ENCODE measurements around the gene KLHL29.

DNA sequence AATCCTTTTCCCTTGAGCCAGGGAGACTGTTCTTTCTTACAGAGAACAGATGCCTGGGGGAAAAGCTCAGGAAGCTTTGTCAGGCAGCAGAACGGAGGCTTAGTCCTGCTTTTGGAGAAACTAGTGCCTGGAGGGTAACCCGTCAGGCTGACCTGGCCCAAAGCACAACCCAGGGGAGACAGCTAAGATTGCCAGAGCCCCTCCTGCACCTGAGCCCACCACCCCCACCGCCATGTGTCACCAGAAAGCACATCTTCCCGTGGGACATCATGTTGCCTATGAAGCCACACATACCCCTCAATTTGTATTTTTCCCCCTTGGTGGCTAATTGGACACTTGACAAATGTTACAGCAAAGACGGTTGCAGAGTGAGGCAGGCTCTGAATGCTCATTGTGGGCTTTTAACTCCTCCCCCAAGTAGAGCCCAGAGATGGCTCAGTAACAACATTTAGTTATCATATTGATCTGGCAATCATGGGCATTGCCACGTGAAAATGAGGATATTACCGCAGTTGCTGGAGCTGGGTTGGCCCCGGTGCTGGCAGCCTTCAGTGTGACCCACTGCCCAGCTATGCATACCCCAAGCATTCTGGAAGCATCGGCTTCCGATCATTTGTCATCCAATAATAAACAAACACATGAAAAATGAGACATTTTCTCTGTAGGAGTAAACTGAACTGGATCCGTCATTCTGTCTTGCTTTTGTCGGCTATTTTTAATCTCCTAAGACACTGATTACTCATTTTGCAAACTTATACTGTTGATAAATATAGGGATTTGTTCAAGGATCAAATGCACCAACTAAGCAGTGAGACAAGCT lies 312.5 kb downstream of the KLHL29 start:
- TF ChIP-seq, protein P1, sequence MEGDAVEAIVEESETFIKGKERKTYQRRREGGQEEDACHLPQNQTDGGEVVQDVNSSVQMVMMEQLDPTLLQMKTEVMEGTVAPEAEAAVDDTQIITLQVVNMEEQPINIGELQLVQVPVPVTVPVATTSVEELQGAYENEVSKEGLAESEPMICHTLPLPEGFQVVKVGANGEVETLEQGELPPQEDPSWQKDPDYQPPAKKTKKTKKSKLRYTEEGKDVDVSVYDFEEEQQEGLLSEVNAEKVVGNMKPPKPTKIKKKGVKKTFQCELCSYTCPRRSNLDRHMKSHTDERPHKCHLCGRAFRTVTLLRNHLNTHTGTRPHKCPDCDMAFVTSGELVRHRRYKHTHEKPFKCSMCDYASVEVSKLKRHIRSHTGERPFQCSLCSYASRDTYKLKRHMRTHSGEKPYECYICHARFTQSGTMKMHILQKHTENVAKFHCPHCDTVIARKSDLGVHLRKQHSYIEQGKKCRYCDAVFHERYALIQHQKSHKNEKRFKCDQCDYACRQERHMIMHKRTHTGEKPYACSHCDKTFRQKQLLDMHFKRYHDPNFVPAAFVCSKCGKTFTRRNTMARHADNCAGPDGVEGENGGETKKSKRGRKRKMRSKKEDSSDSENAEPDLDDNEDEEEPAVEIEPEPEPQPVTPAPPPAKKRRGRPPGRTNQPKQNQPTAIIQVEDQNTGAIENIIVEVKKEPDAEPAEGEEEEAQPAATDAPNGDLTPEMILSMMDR (IDR thresholded peaks at IDR 0.05) = no peak
- no peak for TF ChIP-seq POLR2A (IDR thresholded peaks at IDR 0.05)
